ENCODE results near the gene TMTC3.
"Not testable (repeated sequence)": the region's sequence is repeated elsewhere in the genome, so short reads cannot be mapped to it uniquely, and the experiment has no call there.

Gene TMTC3

DNA sequence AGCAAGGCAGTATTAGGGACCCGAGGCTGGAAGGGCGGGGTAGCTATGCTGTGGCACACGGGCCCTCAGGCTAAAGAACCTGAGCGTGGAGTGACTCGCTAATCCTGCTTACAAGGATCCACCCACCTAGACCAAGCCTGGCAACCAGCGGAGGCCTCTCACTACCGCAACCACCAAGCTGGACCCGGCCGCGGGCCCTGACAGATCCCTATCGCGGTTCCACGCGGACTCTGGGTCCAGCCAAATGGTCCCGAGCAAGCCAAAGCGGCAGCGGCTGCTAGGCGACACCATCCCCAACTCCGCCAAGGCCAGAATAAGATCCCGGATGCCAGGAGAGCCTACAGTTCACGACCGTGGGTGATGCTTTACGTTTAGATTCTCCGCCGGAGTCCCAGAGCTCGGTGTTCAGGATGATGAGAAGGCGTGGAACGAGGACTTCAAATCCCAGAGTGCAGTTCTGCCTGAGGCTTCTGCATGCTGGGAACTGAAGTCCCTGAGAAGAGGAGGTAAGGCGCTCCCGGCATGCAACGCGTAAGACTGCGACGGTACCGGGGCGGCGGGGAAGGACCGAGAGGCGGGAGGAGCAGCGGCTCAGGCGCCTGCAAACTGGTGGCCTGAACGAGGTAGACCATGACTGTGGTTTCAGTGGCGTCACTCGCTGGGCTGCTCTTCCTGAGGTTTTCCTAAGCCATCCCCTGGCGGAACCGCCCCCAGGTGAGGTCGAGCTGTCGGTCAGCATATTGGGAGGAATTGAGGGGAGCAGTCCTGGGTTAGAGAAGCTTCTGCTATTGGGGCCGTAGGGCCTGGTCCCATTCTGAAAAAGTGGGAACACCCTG is at the start of gene TMTC3, which contains the start of gene CEP290:
Gene TMTC3, plus strand, starts transcription at position 534 of the 836 bp plus-strand sequence. CDS start 6,009 bp downstream, outside the sequence.
Gene CEP290, minus strand, starts transcription at position 315 of the 836 bp plus-strand sequence. CDS start 781 bp downstream, outside the sequence.
- DNase-seq: peak; percentile 99

DNA sequence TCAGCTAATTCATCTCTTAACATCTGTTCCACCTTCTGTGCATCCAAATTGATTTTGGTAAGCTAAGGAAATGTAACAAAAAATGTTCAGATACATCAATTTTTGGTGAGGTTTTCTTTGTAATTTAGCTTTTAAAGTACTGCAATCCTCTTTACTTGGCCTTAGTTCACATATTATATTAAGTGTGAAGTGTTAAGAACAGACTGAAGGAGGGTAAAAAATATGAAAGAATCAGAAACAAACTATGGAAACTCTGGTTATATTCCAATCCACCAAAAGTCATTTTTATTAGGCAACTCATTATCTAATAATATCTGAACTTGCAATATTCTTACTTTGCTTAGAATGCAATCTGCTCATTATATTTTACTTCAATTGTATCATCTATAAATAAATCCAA is 49.3 kb upstream of the TMTC3 start:
- no peak for DNase-seq

DNA sequence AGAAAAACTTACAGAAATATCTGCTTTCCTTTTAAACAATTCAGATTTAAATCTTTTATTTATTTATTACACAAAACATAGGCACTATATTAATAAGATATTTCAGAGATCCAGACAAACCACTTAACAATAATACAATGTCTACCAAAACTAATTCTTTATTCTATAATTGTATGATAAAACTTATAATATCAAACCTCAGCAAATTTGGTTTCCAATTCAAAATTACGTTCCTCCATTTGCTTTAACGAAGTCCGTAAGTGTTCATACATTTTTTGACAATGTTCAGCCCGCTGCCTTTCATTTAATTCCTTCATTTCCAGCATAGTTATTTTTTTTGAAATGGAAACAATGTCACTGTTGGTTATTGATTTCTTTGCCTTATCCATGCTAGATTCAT is 48.5 kb upstream of the TMTC3 start:
- DNase-seq: no peak

DNA sequence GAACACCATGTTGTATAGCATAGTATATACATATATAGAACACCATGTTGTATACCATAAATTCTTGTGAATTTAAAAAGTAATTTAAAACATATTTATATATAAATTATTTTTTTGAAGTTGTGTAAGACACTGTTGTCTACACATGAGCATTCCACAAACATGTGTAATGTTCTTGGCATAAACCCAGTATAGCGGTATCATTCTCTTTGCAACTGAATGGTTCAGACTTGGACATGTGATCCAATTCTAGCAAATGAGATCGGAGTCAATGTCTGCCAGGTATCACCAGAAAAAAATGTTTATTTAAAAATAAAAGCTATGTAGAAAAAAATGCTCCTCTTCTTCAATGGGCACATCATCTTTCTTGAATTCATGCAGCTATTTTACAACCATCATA is 34.1 kb upstream of the TMTC3 start:
- no peak for DNase-seq

DNA sequence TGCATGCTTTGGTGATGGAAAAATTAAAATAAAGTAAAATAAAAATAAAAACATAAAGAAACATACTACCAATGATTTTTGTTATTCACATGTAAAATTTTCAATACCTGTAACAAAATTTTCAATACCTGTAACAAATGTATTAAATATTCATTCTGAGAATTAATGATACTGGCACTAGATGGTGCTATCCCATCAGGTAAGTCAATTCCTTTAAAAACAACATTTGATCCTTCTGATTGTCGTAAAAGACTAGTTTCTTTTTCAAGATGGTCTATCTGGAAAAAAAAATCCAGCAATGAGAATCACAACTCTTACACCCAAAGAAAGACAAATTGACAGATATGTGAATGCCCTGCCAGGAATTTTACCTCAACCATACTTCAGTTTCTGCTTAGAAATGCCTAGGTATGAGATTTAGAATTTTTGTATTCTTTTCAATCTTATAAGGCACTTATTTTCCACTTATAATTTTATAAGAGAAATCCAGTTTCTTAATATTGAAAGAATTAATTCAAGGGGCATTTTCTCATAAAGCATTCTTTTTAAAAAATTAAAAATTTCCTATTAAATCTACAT is 30.9 kb upstream of the TMTC3 start:
- peak; percentile 42 for DNase-seq

DNA sequence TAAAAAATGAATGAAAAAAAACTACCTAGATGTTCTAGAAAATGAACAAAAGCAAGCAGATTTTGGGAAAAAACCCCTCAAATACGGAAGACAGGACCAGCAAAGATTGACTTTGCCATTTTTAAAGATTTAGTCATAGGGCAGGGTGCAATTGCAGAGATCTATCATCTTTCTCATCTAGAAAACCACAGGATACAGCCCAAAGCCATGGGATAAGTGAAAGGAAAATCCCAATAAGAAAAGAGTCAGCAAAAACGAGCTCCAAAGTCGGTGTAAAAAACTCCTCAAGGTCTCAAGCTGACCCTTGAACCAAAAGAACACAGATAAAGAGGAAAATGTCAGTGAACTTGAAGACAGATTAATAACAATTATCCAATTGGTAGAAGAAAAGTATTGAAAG is 28.2 kb upstream of the TMTC3 start:
- no peak for DNase-seq

DNA sequence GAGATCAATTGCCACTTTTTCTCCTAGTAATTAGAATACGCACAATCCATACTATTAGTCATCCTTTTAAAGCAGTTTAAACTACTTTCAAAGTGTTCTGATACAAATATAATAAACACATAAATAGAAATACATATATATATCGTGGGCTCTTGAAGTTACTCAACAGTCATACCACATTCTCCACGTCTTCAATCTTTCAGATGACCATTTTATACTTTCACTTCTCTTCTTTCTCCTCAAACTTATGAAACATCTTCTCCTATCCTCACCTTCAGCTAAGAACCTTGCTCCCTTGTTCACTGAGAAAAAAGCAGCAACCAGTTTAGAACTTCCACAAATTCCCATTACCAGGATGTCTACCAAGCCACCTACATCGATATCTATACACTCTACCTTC is 19.4 kb upstream of the TMTC3 start:
- DNase-seq: no peak

DNA sequence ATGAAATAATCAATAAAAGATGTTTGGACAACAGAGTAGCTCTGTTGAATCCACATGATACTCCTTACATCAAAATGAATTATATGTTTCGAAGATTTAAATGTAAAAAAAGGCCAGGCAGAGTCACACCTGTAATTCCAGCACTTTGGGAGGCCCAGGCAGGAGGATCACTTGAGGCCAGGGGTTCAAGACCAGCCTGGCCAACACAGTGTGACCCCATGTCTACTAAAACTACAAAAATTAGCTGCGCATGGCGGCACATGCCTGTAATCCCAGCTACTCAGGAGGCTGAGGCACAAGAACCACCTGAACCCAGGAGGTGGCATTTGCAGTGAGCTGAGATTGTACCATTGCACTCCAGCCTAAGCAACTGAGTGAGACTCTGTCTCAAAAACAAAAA is 15.0 kb upstream of the TMTC3 start:
- DNase-seq: no peak

DNA sequence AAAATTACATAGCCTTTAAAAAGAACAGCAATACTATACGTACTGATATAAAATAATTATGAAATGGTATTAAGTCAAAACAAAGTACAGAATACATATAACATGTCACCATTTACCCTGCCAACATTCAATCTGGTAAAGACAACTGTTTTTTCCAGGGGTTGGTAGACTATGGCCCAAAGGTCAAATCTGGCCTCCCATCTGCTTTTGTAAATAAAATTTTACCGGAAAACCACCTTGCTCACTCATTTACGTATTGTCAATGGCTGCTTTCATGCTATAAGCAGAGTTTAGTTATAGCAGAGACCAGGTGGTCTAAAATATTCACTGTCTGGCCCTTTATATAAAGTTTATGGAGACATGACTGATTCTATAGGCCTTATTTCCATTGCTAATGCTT is 14.3 kb upstream of the TMTC3 start:
- DNase-seq: no peak

DNA sequence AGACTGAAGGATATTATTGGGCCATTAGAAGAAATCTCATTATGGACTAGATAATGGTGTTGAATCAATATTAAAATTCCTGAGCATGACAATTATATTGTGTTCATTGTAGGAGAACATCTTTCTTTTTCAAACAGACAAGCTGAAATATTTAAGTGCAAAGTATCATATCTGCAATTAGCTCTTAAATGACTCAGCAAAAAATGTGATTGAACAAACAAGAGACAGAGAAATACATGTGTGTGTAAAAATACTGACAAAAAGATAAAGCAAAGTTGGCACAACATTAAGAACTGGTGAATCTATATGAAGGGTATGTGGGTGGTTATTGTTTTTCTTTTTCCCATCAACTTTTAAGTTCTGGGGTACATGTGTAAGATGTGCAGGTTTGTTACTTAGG is 9.7 kb upstream of the TMTC3 start:
- no peak for DNase-seq

DNA sequence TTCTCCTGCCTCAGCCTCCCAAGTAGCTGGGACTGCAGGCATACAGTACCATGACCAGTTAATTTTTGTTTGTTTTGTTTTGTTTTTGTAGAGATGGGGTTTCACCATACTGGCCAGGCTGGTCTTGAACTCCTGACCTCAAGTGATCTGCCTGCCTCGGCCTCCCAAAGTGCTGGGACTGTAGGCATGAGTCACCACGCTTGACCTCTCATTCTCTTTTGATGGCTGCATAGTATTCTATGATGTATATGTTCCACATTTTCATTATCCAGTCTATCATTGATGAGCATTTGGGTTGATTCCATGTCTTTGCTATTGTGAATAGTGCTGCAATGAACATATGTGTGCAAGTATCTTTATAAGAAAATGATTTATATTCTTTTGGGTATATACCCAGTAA is 8.9 kb upstream of the TMTC3 start:
- not testable (repeated sequence) for DNase-seq

DNA sequence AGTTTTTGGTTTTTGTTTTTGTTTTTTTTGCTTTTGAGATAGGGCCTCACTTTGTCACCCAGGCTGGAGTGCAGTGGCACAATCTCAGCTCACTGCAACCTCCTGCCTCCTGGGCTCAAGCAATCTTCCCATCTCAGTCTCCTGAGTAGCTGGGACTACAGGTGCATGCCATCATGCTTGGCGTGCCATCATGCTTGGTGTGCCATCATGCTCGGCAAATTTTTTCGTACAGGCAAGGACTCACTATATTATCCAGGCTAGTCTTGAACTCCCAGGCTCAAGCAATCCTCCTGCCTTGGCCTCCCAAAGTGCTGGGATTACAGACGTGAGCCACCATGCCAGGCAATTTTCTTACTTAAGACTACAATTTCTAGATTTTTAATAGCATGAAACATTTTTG is 2.4 kb upstream of the TMTC3 start:
- DNase-seq: not testable (repeated sequence)

DNA sequence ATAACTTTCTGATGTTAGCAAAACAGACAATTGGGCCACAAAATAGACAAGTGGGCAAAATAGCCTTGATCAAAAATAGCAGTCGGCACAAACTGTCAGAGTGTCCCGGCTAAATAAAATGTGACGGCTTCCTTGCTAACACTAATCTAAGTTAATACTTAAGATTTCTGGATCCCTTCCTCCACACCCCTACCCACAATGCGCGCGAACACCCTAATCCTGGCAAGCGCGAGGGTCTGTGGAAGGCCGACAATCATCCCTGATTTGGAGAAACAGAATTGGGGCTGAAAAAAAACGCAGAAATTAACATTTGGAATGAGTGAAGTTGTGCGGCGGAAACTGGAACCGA is 708 bp upstream of the TMTC3 start:
- DNase-seq: no peak

DNA sequence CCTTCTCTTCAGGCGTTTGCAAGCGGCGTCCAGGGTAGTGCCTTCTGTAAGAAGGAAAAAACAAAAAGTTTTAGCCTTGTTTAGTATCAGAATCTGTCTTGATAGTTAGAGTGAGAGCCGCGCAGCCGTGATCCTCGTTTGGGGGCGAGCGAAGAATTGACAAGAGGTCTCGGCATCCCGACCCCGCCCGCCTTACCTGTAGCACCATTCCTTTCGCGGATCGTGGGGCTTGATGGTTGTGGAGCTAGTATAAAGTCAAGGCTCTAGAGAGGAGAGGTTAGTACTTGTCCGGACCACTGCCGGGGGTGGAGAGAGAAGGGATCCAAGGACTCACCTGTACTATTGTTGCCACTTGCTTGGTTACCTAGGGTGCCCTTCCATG is 494 bp downstream of the TMTC3 start:
- no peak for DNase-seq

DNA sequence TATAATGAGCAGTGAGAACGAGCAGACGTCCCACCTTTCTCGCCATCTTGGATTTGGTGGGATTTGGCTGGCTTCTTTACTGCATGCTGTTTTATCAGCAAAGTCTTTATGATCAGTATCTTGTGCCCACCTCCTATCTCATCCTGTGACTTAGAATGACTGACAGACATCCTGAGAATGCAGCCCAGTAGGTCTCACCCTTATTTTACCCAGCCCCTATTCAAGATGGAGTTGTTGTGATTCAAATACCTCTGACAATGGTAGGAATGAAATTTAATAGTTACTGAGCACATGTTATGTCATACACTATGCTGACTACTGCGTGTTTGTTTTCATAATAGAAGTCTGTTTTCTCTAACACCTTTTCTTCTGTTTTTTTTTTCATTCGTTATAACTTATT is 1.9 kb downstream of the TMTC3 start:
- DNase-seq: no peak

DNA sequence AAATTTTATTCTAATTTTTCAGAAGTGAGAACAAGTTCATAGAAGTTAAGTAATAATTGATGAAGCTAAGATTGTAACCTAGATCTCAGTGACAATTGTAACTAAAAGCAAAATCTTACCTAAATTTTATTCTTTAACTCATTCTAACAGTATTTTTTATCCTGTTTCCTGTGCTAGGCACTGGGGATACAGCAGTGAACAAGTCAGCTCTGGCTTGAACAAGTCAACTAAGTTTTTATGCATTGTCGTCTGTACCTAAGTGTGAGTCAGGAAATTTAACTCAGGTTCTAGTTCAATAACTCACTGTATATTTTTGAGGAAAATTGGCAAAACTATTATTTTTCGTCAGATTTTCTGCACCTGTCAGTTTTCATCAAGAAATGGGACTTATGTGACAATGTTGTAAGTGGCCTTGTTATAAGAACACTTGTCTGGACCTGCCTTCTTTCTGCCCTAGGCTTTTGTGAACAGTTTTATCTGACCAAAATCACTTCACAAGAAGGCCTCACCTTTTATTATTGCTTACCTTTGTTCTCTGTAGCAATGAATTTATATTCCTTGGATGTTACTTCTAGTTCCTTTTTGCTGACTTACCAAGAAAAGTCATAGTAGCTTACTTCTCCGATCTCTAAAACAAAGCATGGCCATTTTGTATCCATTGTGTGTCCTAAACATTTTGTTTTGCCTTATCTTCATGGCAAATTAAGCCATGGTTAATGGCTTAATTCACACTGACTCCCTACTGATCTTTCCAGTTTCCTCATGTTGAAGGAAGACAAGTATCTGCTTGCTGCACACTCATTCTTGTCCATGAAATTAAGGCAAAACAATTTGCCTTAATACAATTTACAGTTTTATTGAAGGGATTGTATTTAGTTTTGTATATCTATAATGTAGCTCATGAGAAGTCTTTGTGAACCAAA is 2.7 kb downstream of the TMTC3 start:
- DNase-seq: no peak

DNA sequence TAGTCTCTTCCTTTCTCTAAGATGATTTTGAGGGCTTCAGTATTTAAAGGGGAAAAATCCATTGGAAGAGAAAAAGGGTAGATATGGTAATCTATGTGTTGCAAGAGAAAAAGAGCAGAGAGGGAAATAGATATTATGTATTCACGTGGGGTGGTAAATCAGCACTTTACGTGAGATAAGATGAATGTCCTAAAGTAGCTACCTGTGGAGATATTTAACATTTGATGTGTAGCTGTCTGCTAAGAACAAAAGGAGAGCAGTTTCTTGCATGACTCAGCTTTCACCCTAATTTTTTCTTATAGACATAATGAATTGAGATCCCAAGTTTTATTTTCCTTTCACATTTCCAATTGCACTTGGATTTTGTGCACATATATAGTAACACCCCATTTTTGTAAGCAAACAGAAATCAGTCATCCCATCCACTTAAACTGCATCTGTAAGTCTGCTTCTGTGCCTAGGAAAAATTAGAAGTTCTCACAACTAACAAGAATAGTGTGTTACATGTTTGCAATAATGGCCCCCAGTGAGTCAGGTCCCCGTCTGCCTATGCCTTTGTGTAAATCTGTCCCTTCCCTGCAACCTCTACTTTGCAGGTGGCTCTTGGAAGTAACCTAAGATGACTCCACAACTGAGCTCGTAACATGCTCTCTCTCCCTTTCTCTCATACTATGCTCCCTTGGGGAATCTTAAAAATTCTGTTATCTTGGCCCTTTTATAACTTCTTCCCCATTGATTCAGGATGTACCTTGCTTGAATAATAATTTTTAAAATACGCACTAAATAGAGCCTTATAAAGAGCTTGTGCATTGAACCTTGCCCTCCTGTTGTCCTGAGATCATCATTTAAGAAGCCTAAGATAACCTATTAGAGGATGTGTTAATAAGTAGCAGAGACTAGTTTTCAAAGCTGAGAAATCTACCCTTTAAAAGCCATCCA is 3.7 kb downstream of the TMTC3 start:
- DNase-seq: no peak

DNA sequence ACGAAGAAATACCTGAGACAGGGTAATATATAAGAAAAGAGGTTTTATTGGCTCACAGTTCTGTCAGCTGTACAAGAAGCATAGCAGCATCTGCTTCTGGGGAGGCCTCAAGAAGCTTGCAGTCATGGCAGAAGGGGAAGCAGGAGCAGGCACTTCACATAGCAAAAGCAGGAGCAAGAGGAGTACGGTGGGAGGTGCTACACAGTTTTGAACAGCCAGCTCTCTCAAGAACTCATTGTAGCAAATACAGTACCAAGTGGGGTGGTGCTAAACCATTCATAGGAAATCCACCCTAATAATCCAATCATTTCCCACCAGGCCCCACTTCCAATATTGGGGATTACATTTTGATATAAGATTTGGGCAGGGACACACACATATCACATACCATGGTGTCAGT is 8.0 kb downstream of the TMTC3 start:
- no peak for DNase-seq

DNA sequence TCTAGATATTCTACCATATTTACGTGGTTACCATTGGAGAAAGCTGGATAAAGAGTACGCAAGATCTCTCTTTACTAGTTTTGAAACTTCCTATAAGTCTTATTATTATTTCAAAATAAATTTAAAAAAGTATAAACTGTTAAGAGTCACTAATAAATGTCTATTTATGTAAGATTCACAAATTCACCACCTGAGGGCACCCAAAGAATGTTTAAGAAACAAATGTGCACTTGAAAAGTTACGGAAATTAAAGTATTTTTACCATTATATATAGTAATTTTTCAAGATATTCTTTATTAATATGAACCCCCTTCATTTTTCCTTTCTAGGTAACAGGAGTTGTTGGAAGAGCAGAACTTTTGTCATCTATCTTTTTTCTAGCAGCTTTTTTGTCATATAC is 11.9 kb downstream of the TMTC3 start:
- DNase-seq: no peak

DNA sequence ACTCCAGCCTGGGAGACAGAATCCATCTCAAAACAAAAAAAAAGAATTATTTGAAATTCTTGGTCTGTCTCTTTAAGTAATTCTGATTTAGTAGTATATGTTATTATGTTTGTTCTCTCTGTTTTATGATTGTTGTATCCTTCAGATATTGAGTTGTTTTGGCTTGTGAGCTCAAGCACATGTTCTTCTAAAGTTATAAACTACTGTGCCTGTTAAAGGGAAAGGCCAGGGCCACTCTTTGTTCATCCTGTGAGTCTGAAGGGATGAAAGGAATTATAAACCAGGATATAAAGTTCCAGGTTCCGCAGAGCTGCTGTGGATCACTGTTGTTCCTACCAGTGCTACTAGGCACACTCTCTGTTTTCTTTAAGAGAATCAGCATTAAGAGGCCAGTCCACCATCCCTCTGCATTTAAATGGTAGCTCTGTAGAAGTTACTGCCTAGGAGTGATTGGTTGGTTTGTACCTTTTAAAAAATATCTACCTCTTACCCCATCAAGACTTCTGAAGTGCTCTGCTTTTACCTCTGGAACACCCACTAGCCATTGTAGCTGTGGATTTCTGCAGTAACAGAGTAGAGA is 14.1 kb downstream of the TMTC3 start:
- DNase-seq: no peak

DNA sequence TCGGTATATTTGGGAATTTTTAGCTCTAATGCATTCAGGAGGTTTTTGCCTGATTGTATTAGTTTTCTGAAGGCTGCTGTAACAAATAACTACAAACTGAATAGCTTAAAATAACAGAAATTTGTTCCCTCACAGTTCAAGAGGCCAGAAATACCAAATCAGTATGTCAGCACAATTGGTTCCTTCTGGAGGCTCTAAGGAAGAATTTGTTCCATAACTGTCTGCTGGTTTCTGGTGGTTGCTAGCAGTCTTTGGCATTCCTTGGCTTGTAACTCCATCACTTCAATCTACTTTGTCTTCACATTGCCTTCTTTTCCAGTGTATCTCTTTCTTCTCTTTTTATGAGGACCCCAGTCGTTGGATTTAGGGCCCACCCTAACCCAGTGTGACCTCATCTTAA is 21.3 kb downstream of the TMTC3 start:
- DNase-seq: no peak

DNA sequence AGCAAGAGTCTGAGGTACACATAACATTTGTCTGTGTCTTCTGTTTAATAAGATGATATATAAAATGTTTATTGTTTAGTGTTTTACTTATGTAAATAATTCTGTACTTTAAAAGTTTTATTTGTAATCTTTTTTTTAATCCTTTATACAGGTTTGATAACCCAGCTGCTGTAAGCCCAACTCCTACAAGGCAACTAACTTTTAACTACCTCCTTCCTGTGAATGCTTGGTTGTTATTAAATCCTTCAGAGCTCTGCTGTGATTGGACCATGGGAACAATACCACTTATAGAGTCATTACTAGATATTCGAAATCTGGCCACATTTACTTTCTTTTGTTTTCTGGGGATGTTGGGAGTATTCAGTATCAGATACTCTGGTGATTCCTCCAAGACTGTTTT is 24.1 kb downstream of the TMTC3 start:
- DNase-seq: no peak

All from NCI-H2029 treated with DMSO at 0.1 percent for 48 hours (cell line).